ENCODE data around the gene CLASP1. TPM values are rescaled to one million over a fixed set of nuclear protein-coding genes. Genes with fewer than 3 reads are reported as not detected.
"Not testable (repeated sequence)": the region's sequence is repeated elsewhere in the genome, so short reads cannot be mapped to it uniquely, and the experiment has no call there.

Gene CLASP1
- total RNA-seq, 1 experiment from 2014 or later: 46.1 TPM

DNA sequence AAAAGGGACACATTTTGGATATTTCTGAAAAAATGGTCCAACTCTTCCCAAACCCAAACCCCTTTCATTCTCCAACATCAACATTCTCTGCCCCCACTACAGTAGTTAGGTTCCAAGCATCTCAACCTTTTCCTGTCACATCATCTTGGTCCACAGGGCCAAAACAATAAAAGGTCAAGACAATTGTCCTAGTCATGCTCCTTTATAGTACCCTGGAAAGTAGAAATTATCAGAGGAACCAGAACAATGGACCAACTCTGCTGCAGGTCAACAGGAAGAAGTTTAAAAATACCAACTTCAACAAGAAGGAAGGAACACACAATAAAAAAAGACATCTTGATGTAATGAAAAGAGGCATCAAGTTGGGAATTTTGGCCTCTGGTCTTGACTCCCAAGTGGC lies 36.1 kb downstream of the CLASP1 start:
- no peaks in the 10 kb centered on the region for H3K36me3 ChIP-seq (ENCODE audit: control insufficient read depth, insufficient read depth, low read length)
- no TSS peak for BruUV-seq (replicated peaks)
- no peaks in the 10 kb centered on the region for H3K9me3 ChIP-seq
- POLR2A ChIA-PET: no interaction called here
- H3K9me3 Mint-ChIP-seq (ENCODE audit: unreplicated experiment): no peaks in the 10 kb centered on the region
- TF ChIP-seq, protein P1, sequence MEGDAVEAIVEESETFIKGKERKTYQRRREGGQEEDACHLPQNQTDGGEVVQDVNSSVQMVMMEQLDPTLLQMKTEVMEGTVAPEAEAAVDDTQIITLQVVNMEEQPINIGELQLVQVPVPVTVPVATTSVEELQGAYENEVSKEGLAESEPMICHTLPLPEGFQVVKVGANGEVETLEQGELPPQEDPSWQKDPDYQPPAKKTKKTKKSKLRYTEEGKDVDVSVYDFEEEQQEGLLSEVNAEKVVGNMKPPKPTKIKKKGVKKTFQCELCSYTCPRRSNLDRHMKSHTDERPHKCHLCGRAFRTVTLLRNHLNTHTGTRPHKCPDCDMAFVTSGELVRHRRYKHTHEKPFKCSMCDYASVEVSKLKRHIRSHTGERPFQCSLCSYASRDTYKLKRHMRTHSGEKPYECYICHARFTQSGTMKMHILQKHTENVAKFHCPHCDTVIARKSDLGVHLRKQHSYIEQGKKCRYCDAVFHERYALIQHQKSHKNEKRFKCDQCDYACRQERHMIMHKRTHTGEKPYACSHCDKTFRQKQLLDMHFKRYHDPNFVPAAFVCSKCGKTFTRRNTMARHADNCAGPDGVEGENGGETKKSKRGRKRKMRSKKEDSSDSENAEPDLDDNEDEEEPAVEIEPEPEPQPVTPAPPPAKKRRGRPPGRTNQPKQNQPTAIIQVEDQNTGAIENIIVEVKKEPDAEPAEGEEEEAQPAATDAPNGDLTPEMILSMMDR (IDR thresholded peaks at IDR 0.05; ENCODE audit: insufficient read depth in 1 of 2, low read depth in 1 of 2, low read length in 1 of 2, severe bottlenecking in 1 of 2, unreplicated experiment in 1 of 2): no peak
- intact Hi-C loops (cut with micrococcal nuclease; ENCODE audit: unreplicated experiment): no loop called here
- no peaks in the 10 kb centered on the region for H3K4me1 Mint-ChIP-seq (ENCODE audit: low read depth, unreplicated experiment)
- no peak for DNase-seq
- H3K4me1 ChIP-seq: peaks cover 7% of the 10 kb centered on the region
- peaks cover 6% of the 10 kb centered on the region for H3K36me3 Mint-ChIP-seq (ENCODE audit: insufficient read depth, unreplicated experiment)
- H3K4me3 Mint-ChIP-seq (ENCODE audit: unreplicated experiment): no peak overlapping the region
- H3K27ac Mint-ChIP-seq (ENCODE audit: unreplicated experiment): no peak overlapping the region
- no peaks in the 10 kb centered on the region for H3K27me3 ChIP-seq (replicated peaks; ENCODE audit: control insufficient read depth, insufficient read depth, low read length)
- no peaks in the 10 kb centered on the region for H3K27me3 Mint-ChIP-seq (ENCODE audit: insufficient read depth, unreplicated experiment)
- H3K4me3 ChIP-seq (ENCODE audit: low read depth, low read length): no peak overlapping the region
- CTCF ChIA-PET: no interaction called here

DNA sequence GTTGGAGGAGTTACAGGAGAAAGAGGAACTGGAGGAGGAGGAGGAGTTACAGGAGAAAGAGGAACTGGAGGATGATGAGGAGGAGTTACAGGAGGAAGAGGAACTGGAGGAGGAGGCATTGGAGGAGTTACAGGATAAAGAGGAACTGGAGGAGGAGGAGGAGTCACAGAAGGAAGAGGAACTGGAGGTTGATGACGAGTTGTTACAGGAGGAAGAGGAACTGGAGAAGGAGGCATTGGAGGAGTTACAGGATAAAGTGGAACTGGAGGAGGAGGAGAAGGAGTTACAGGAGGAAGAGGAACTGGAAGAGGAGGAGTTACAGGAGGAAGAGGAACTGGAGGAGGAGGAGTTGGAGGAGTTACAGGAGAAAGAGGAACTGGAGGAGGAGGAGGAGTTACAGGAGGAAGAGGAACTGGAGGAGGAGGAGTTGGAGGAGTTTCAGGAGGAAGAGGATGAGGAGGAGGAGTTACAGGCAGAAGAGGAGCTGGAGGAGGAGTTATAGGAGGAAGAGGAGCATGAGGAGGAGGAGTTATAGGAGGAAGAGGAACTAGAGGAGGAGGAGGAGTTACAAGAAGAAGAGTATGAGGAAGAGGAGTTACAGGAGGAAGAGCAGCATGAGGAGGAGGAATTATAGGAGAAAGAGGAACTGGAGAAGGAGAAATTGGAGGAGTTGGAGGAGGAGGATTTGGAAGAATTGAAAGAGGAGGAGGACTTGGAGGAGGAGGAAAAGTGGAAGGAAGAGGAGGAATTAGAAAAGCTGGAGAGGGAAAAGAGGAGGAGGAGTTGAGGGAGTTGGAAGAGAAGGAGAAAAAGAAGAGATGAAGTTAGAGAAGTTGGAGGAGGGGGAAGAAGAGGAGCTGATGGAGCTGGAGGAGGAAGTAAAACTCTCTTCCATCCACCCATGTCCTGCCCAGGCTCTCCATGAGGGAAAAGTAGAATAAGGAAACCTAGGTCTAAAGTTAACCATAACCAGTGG lies 37.2 kb downstream of the CLASP1 start:
- no peaks in the 10 kb centered on the region for H3K4me1 Mint-ChIP-seq (ENCODE audit: low read depth, unreplicated experiment)
- no peak overlapping the region for H3K27ac Mint-ChIP-seq (ENCODE audit: unreplicated experiment)
- ChIA-PET CTCF (no interaction called here), POLR2A (no interaction called here)
- TF ChIP-seq, protein P1 (IDR thresholded peaks at IDR 0.05; ENCODE audit: insufficient read depth in 1 of 2, low read depth in 1 of 2, low read length in 1 of 2, severe bottlenecking in 1 of 2, unreplicated experiment in 1 of 2): no peak
- no peaks in the 10 kb centered on the region for H3K9me3 ChIP-seq
- H3K27me3 ChIP-seq (replicated peaks; ENCODE audit: control insufficient read depth, insufficient read depth, low read length): no peaks in the 10 kb centered on the region
- peaks cover 7% of the 10 kb centered on the region for H3K4me1 ChIP-seq
- no TSS peak for BruUV-seq (replicated peaks)
- H3K36me3 Mint-ChIP-seq (ENCODE audit: insufficient read depth, unreplicated experiment): peaks cover 6% of the 10 kb centered on the region
- intact Hi-C loops (cut with micrococcal nuclease; ENCODE audit: unreplicated experiment): no loop called here
- no peak overlapping the region for H3K4me3 ChIP-seq (ENCODE audit: low read depth, low read length)
- H3K27me3 Mint-ChIP-seq (ENCODE audit: insufficient read depth, unreplicated experiment): no peaks in the 10 kb centered on the region
- no peaks in the 10 kb centered on the region for H3K36me3 ChIP-seq (ENCODE audit: control insufficient read depth, insufficient read depth, low read length)
- no peak for DNase-seq
- no peak overlapping the region for H3K4me3 Mint-ChIP-seq (ENCODE audit: unreplicated experiment)
- H3K9me3 Mint-ChIP-seq (ENCODE audit: unreplicated experiment): no peaks in the 10 kb centered on the region

DNA sequence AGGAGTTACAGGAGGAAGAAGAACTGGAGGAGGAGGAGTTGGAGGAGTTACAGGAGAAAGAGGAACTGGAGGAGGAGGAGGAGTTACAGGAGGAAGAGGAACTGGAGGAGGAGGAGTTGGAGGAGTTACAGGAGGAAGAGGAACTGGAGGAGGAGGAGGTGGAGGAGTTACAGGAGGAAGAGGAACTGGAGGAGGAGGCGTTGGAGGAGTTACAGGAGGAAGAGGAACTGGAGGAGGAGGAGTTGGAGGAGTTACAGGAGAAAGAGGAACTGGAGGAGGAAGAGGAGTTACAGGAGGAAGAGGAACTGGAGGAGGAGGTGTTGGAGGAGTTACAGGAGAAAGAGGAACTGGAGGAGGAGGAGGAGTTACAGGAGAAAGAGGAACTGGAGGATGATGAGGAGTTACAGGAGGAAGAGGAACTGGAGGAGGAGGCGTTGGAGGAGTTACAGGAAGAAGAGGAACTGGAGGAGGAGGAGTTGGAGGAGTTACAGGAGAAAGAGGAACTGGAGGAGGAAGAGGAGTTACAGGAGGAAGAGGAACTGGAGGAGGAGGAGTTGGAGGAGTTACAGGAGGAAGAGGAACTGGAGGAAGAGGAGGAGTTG lies 38.1 kb downstream of the CLASP1 start:
- H3K4me1 ChIP-seq; H3K9me3 ChIP-seq; H3K4me3 ChIP-seq (ENCODE audit: low read depth, low read length); H3K36me3 Mint-ChIP-seq (ENCODE audit: insufficient read depth, unreplicated experiment); H3K4me3 Mint-ChIP-seq (ENCODE audit: unreplicated experiment); H3K9me3 Mint-ChIP-seq (ENCODE audit: unreplicated experiment); DNase-seq; POLR2A ChIA-PET; H3K36me3 ChIP-seq (ENCODE audit: control insufficient read depth, insufficient read depth, low read length); intact Hi-C loops (cut with micrococcal nuclease; ENCODE audit: unreplicated experiment); H3K27ac Mint-ChIP-seq (ENCODE audit: unreplicated experiment); BruUV-seq (replicated peaks); CTCF ChIA-PET; H3K27me3 Mint-ChIP-seq (ENCODE audit: insufficient read depth, unreplicated experiment); H3K4me1 Mint-ChIP-seq (ENCODE audit: low read depth, unreplicated experiment); H3K27me3 ChIP-seq (replicated peaks; ENCODE audit: control insufficient read depth, insufficient read depth, low read length): not testable (repeated sequence)

DNA sequence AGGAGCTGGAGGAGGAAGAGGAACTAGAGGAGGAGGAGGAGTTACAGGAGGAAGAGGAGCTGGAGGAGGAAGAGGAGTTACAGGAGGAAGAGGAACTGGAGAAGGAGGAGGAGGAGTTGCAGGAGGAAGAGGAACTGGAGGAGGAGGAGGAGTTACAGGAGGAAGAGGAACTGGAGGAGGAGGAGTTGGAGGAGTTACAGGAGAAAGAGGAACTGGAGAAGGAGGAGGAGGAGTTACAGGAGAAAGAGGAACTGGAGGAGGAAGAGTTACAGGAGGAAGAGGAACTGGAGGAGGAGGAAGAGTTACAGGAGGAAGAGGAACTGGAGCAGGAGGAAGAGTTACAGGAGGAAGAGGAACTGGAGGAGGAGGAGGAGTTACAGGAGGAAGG lies 38.8 kb downstream of the CLASP1 start:
- H3K36me3 Mint-ChIP-seq (ENCODE audit: insufficient read depth, unreplicated experiment); H3K27me3 Mint-ChIP-seq (ENCODE audit: insufficient read depth, unreplicated experiment); H3K9me3 Mint-ChIP-seq (ENCODE audit: unreplicated experiment); intact Hi-C loops (cut with micrococcal nuclease; ENCODE audit: unreplicated experiment); H3K4me3 ChIP-seq (ENCODE audit: low read depth, low read length); H3K4me3 Mint-ChIP-seq (ENCODE audit: unreplicated experiment); POLR2A ChIA-PET; H3K27me3 ChIP-seq (replicated peaks; ENCODE audit: control insufficient read depth, insufficient read depth, low read length); H3K4me1 ChIP-seq; DNase-seq; H3K4me1 Mint-ChIP-seq (ENCODE audit: low read depth, unreplicated experiment); H3K9me3 ChIP-seq; H3K36me3 ChIP-seq (ENCODE audit: control insufficient read depth, insufficient read depth, low read length); H3K27ac Mint-ChIP-seq (ENCODE audit: unreplicated experiment); BruUV-seq (replicated peaks); CTCF ChIA-PET: not testable (repeated sequence)
